Body of pancreas (tissue), 4 donors: ENCODE measurements around the gene DDIT4. TPM values are rescaled to one million over a fixed set of nuclear protein-coding genes. Genes with fewer than 3 reads are reported as not detected.
"Not testable (repeated sequence)": the region's sequence is repeated elsewhere in the genome, so short reads cannot be mapped to it uniquely, and the experiment has no call there.

Experiments used
- ATAC-seq: fragments of 150-250 bp; one replicate; pipeline ENCODE4 v1.9.1; 2016
- DNase-seq, 4 donors: peaks; one replicate each; pipeline ENCODE4 v3.0.0-alpha.2; 2019
- H3K27ac ChIP-seq, 4 donors: fragments of 200-600 bp; sonication (generic); 1 replicate in 3 of 4; 2 replicates in 1 of 4; pipeline versions ENCODE4 v1.5.1 to v1.6.1; 2016 to 2019; ENCODE audit warnings: mild to moderate bottlenecking in 1 of 4, mixed read lengths in 1 of 4, moderate library complexity in 1 of 4
- H3K27me3 ChIP-seq, 2 donors: fragments of 200-600 bp; sonication (generic); one replicate each; pipeline ENCODE4 v1.6.0; 2016; ENCODE audit warnings: mild to moderate bottlenecking in 1 of 2
- H3K36me3 ChIP-seq, 2 donors: fragments of 200-600 bp; sonication (generic); replicated peaks in 1 of 2; 2 replicates each; pipeline ENCODE4 v1.5.1; 2016; ENCODE audit warnings: low read depth in 2 of 2; ENCODE audit not compliant: insufficient read depth in 1 of 2
- H3K4me1 ChIP-seq: fragments of 200-600 bp; sonication (generic); one replicate; pipeline ENCODE4 v1.6.0; 2016
- H3K4me3 ChIP-seq, 2 donors: fragments of 200-600 bp; sonication (generic); 1 replicate in 1 of 2; 2 replicates in 1 of 2; pipeline ENCODE4 v1.5.1; 2016 to 2019
- H3K9me3 ChIP-seq, 3 donors: fragments of 200-600 bp; sonication (generic); 1 replicate in 2 of 3; 2 replicates in 1 of 3; pipeline ENCODE4 v1.5.1; 2016
- POLR2A ChIP-seq, 3 donors: fragments of 450-650 bp; IDR thresholded peaks; one replicate each; pipeline ENCODE4 v1.6.1; 2016; ENCODE audit warnings: antibody characterized with exemption in 3 of 3, mild to moderate bottlenecking in 2 of 3
- WGBS, 2 donors: methylation state at CpG; one replicate each; pipeline ENCODE4 v1.1.5; 2017; 5-methylcytosine and 5-hydroxymethylcytosine counted together
- intact Hi-C: fragments of 100-400 bp; cut with DNase I; formaldehyde crosslinking; loops from one replicate; pipeline ENCODE4 v1.15.1; 2023
- total RNA-seq, 2 donors: library from RNA; depleted of rRNA; stranded (reverse); fragments of >200 nt; gene quantifications; one replicate each; pipeline ENCODE4 v1.1.0, GENCODE V29; 2016
- TF ChIP-seq, protein P1 (sequence below), 7 experiments: fragments of 450-650 bp in 4 of 7; fragments of 200-600 bp in 3 of 7; sonication (generic) in 3 of 7; IDR thresholded peaks; one replicate each; pipeline ENCODE4 v1.5.1; 2016 to 2019; ENCODE audit warnings: antibody characterized with exemption in 7 of 7

Gene DDIT4
- total RNA-seq, 2 donors from 2014 or later: 238 to 269 TPM

DNA sequence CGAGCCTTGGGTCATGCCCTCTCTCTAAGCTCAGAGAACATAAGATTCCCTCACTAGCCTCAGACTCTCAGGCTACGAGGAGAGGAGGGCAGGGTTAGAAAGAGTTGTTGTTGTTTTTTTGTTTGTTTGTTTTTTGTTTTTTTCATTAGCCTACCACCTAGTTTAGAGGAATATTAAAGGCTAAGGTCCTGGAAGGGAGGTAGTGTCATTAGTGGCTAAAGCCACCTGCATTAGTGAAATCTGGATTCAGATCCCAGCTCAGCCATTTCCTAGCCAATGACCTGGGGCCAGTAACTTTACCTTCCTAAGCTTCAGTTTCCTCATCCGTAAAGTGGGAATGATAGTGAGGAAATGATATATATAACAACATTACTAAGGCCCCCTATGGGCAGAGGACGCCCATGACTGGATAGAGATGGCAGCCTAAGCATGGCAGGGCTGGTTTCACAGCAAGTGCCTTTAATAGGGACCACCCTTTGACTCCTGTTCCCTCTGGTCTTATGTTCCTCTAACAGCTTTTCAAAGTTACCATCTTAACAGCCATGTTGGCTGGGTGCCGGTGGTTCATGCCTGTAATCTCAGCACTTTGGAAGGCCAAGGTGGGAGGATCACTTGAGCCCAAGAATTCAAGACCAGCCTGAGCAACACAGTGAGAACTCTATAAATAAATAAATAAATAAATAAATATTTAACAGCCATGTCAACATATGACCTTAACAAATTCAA is 5.1 kb downstream of the DDIT4 start:
- DNase-seq: no peak
- intact Hi-C loops: no loop called here
- peak overlapping the region in 2 of 4 donors; percentile 98 for H3K27ac ChIP-seq
- no peak for ATAC-seq
- H3K9me3 ChIP-seq: no peaks in the 10 kb centered on the region
- H3K4me1 ChIP-seq: peaks cover 30% of the 10 kb centered on the region
- no peaks in the 10 kb centered on the region for H3K36me3 ChIP-seq
- no peaks in the 10 kb centered on the region for H3K27me3 ChIP-seq
- TF ChIP-seq POLR2A (IDR thresholded peaks at IDR 0.05): no peak
- TF ChIP-seq, protein P1, sequence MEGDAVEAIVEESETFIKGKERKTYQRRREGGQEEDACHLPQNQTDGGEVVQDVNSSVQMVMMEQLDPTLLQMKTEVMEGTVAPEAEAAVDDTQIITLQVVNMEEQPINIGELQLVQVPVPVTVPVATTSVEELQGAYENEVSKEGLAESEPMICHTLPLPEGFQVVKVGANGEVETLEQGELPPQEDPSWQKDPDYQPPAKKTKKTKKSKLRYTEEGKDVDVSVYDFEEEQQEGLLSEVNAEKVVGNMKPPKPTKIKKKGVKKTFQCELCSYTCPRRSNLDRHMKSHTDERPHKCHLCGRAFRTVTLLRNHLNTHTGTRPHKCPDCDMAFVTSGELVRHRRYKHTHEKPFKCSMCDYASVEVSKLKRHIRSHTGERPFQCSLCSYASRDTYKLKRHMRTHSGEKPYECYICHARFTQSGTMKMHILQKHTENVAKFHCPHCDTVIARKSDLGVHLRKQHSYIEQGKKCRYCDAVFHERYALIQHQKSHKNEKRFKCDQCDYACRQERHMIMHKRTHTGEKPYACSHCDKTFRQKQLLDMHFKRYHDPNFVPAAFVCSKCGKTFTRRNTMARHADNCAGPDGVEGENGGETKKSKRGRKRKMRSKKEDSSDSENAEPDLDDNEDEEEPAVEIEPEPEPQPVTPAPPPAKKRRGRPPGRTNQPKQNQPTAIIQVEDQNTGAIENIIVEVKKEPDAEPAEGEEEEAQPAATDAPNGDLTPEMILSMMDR (IDR thresholded peaks at IDR 0.05): no peak
- H3K4me3 ChIP-seq: no peak overlapping the region
- WGBS, 2 donors: 88 to 91% methylated on average over 5 of the region's 5 CpGs

DNA sequence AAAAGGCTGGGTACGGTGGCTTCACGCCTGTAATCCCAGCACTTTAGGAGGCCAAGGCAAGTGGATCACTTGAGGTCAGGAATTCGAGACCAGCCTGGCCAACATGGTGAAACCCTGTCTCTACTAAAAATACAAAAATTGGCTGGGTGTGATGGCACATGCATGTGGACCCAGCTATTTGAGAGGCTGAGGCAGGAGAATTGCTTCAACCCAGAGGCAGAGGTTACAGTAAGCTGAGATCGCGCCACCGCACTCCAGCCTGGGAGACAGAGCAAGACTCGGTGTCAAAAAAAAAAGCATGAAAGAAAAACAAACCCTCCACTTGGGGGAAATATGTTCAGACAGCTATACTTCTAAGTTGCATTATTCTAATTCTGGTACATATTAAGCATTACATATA is 5.9 kb downstream of the DDIT4 start:
- H3K4me3 ChIP-seq, H3K36me3 ChIP-seq, H3K9me3 ChIP-seq, intact Hi-C loops, DNase-seq, H3K27ac ChIP-seq, H3K27me3 ChIP-seq, ATAC-seq: not testable (repeated sequence)
- peaks cover 30% of the 10 kb centered on the region for H3K4me1 ChIP-seq
- peak in 1 of 3 donors; percentile 22 for TF ChIP-seq POLR2A (IDR thresholded peaks at IDR 0.05)
- WGBS, 2 donors: 90 to 91% methylated on average over 7 of the region's 7 CpGs

DNA sequence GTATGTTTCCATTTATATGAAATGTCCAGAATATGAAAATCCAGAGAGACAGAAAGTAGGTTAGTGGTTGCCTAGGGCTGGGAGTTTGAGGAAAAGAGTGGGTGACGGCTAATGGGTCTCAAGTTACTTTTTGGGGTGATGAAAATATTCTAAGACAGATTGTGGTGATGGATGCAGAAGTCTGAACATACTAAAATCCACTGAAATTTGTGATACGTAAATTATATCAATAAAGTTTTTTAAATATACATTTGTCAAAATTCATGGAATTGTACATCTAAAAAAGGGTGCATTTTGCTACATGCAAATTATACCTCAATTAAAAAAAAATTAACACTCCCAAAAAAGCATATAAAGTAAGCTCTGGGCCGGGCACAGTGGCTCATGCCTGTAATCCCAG is 9.4 kb downstream of the DDIT4 start:
- no peak for TF ChIP-seq POLR2A (IDR thresholded peaks at IDR 0.05)
- TF ChIP-seq, protein P1 (IDR thresholded peaks at IDR 0.05): no peak
- intact Hi-C loops: no loop called here
- no peak overlapping the region for H3K27ac ChIP-seq
- no peaks in the 10 kb centered on the region for H3K27me3 ChIP-seq
- no peaks in the 10 kb centered on the region for H3K36me3 ChIP-seq
- ATAC-seq: no peak
- 58 to 74% methylated on average over 3 of the region's 3 CpGs for WGBS, 2 donors
- no peaks in the 10 kb centered on the region for H3K4me1 ChIP-seq
- H3K9me3 ChIP-seq: no peaks in the 10 kb centered on the region
- H3K4me3 ChIP-seq: no peak overlapping the region
- no peak for DNase-seq

DNA sequence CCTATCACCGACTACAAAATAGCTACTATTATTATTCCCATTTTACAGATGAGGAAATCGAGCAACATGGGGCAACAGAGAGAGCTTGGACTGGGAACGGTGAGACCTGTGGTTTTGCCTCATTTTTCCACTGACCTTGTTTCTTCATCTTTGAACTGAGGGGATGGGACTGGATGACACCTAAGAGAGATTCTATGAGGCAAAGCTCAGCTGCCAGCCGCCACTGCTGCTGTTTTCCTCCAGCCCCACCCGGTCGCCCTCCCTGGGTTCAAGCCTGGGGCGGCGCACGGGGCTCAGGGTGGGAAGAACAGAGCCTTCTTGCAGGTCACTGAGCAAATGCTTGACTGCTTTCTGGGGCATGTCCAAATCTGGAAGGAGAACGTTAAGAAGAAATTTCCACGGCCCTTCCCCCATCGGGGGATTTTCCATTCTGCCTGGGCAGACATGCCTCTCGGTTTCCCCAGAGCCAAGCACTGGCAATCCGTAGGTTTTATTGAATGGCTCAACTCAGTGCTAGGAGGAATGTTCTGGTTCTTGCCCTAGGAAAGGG is 12.3 kb downstream of the DDIT4 start:
- DNase-seq: no peak
- H3K4me3 ChIP-seq: no peak overlapping the region

DNA sequence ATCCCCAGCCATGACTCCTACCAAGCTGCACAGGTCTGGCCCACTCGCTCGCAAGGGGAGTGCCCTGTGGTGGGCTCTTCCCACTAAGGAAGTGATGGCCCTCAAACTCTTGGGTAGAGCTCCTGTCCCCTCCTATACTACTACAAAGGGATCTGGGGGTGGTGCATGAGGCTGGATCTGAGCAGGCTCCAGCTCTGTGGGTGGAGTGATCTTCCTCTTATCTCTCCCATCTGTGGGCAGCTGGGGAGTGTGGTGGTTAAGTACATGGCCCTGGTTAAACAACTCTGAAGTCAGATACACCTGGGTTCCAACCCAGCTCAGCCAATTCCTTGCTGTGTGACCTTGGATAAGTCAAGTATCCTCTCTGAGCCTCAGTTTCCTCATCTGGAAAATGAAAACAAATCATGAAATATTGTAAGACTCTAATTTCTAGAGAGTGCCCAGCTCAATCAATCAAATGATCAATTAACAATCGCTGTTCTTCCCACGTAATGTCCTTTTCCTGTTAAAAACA is 17.4 kb downstream of the DDIT4 start:
- intact Hi-C loops: no loop called here
- DNase-seq: no peak
- no peak overlapping the region for H3K27ac ChIP-seq
- no peak for ATAC-seq
- H3K27me3 ChIP-seq: no peaks in the 10 kb centered on the region
- peaks cover 19% of the 10 kb centered on the region for H3K4me1 ChIP-seq
- H3K4me3 ChIP-seq: no peak overlapping the region
- TF ChIP-seq, protein P1 (IDR thresholded peaks at IDR 0.05): no peak
- no peak for TF ChIP-seq POLR2A (IDR thresholded peaks at IDR 0.05)
- WGBS, 2 donors: 97 to 100% methylated on average over 4 of the region's 4 CpGs
- no peaks in the 10 kb centered on the region for H3K9me3 ChIP-seq
- no peaks in the 10 kb centered on the region for H3K36me3 ChIP-seq

More for the DNA sequence above, 12.3 kb downstream of the DDIT4 start:
- Histone ChIP-seq H3K27me3 (no peaks in the 10 kb centered on the region), H3K27ac (no peak overlapping the region), H3K4me1 (no peaks in the 10 kb centered on the region), H3K9me3 (no peaks in the 10 kb centered on the region), H3K36me3 (no peaks in the 10 kb centered on the region)
- WGBS, 2 donors: 72% methylated on average over 13 to 14 of the region's 14 CpGs
- TF ChIP-seq, protein P1 (IDR thresholded peaks at IDR 0.05): no peak
- TF ChIP-seq POLR2A (IDR thresholded peaks at IDR 0.05): no peak
- intact Hi-C loops: no loop called here
- ATAC-seq: no peak
